ENCODE results near the gene CRYGA. TPM values are rescaled to one million over a fixed set of nuclear protein-coding genes. Genes with fewer than 3 reads are reported as not detected.

The CRYGA gene
- total and polyA plus RNA-seq, 7 experiments from 2014 or later = not detected

GRCh38 chr2:208183526-208183925 is 20.1 kb upstream of the CRYGA start:
- Histone ChIP-seq H3K4me1 (ENCODE audit: control insufficient read depth in 2 of 2, insufficient read depth in 2 of 2, low read length in 2 of 2) (no peaks in the 10 kb centered on the region), H3K36me3 (ENCODE audit: control insufficient read depth in 2 of 3, insufficient read depth in 3 of 3, low read length in 3 of 3) (no peaks in the 10 kb centered on the region), H3K9me3 (ENCODE audit: control insufficient read depth in 2 of 3, low read length in 3 of 3) (no peaks in the 10 kb centered on the region), H3K27ac (ENCODE audit: low read depth, low read length) (no peak overlapping the region), H3K27me3 (ENCODE audit: control insufficient read depth in 2 of 2, insufficient read depth in 2 of 2, low read length in 2 of 2) (no peaks in the 10 kb centered on the region), H3K4me3 (ENCODE audit: low read length) (no peak overlapping the region)
- H3K27me3 Mint-ChIP-seq = peaks cover 5 to 31% (median 17%) of the 10 kb centered on the region in 5 donors
- ChIA-PET CTCF (interaction anchor here (0.7 kb wide), 1 partner anchor 8 kb away, joined by 3 read pairs; no protein-coding TSS in a partner anchor), POLR2A (no interaction called here)
- H3K9me3 Mint-ChIP-seq = peaks cover 0 to 2% (median 0%) of the 10 kb centered on the region in 11 donors
- H3K27ac Mint-ChIP-seq = peak overlapping the region in 1 of 9 donors; percentile 57
- no peaks in the 10 kb centered on the region for H3K36me3 Mint-ChIP-seq
- peaks cover 0 to under 1% (median 0%) of the 10 kb centered on the region in 7 donors for H3K4me1 Mint-ChIP-seq
- no peak overlapping the region for H3K4me3 Mint-ChIP-seq
- ATAC-seq = no peak
- intact Hi-C loops (cut with micrococcal nuclease) = no loop called here
- DNase-seq = no peak

DNA sequence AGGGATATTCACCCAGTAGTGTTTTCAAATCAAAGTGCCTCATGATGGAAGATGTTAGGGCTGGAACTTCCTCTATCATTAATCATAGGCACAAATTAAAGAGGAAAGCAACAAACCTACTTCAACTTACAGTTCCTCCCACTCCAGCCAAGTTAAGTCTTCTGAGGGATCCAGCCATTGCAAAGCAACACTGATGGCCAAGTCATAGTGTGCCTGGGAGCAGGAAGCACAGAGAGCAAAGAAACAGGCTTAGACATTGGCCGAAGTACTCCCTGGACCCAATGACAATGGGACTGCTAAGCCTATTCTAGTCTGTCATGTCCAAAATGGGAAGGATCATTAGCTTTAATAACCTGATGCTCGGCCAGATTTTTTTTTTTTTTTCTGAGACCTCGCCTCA is 19.4 kb upstream of the CRYGA start:
- H3K27ac Mint-ChIP-seq = no peak overlapping the region
- H3K4me3 Mint-ChIP-seq = no peak overlapping the region
- no peaks in the 10 kb centered on the region for H3K4me1 ChIP-seq (ENCODE audit: control insufficient read depth in 2 of 2, insufficient read depth in 2 of 2, low read length in 2 of 2)
- ChIA-PET POLR2A (no interaction called here), CTCF (no interaction called here)
- H3K27me3 Mint-ChIP-seq = peaks cover 5 to 31% (median 17%) of the 10 kb centered on the region in 5 donors
- H3K27me3 ChIP-seq (ENCODE audit: control insufficient read depth in 2 of 2, insufficient read depth in 2 of 2, low read length in 2 of 2) = no peaks in the 10 kb centered on the region
- no peaks in the 10 kb centered on the region for H3K36me3 ChIP-seq (ENCODE audit: control insufficient read depth in 2 of 3, insufficient read depth in 3 of 3, low read length in 3 of 3)
- no peak overlapping the region for H3K4me3 ChIP-seq (ENCODE audit: low read length)
- no peak for ATAC-seq
- DNase-seq = no peak
- H3K36me3 Mint-ChIP-seq = no peaks in the 10 kb centered on the region
- no peaks in the 10 kb centered on the region for H3K9me3 ChIP-seq (ENCODE audit: control insufficient read depth in 2 of 3, low read length in 3 of 3)
- no peak overlapping the region for H3K27ac ChIP-seq (ENCODE audit: low read depth, low read length)
- intact Hi-C loops (cut with micrococcal nuclease) = no loop called here
- peaks cover 0 to 2% (median 0%) of the 10 kb centered on the region in 11 donors for H3K9me3 Mint-ChIP-seq
- H3K4me1 Mint-ChIP-seq = no peaks in the 10 kb centered on the region

- H3K4me3 Mint-ChIP-seq = no peak overlapping the region
- H3K4me1 Mint-ChIP-seq = peaks cover 0 to 6% (median 4%) of the 10 kb centered on the region in 7 donors
- Histone ChIP-seq H3K4me1 (ENCODE audit: control insufficient read depth in 2 of 2, insufficient read depth in 2 of 2, low read length in 2 of 2) (no peaks in the 10 kb centered on the region), H3K36me3 (ENCODE audit: control insufficient read depth in 2 of 3, insufficient read depth in 3 of 3, low read length in 3 of 3) (no peaks in the 10 kb centered on the region), H3K9me3 (ENCODE audit: control insufficient read depth in 2 of 3, low read length in 3 of 3) (no peaks in the 10 kb centered on the region), H3K4me3 (ENCODE audit: low read length) (no peak overlapping the region), H3K27me3 (ENCODE audit: control insufficient read depth in 2 of 2, insufficient read depth in 2 of 2, low read length in 2 of 2) (no peaks in the 10 kb centered on the region), H3K27ac (ENCODE audit: low read depth, low read length) (no peak overlapping the region)
- DNase-seq = no peak
- no peak for ATAC-seq
- POLR2A ChIA-PET = no interaction called here
- intact Hi-C loops (cut with micrococcal nuclease) = loop anchor here (5.0 to 10.0 kb wide), 2 partner anchors 88 to 176 kb away; partner anchors contain the start of gene PIKFYVE (in 1 of the 2)
- no peaks in the 10 kb centered on the region for H3K36me3 Mint-ChIP-seq
- no peak overlapping the region for H3K27ac Mint-ChIP-seq
- H3K27me3 Mint-ChIP-seq = peaks cover 7 to 21% (median 14%) of the 10 kb centered on the region in 5 donors
- CTCF ChIA-PET = no interaction called here
- peaks cover 0 to 2% (median 0%) of the 10 kb centered on the region in 11 donors for H3K9me3 Mint-ChIP-seq
Observed at GRCh38 chr2:208179028-208179609, 15.7 kb upstream of the CRYGA start.

DNA sequence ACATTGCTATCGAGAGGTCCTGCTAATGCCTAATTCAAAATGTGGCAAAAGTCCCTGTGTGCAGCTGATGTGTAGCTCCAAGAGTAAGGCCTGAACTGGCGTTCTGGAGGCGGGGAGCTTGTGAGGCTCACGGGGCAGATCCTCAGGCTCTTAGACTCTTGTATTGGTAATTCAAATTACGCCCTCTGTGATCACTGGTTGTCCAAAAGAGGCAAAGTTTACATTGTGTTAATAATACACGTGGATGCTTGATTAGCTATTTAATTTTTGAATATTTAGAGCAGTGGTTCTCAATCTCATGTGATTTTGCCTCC is 12.4 kb upstream of the CRYGA start:
- CTCF ChIA-PET = interaction anchor here (0.5 to 1.9 kb wide), 8 partner anchors 8 to 1775 kb away, joined by 3 to 6 read pairs (median 3); no protein-coding TSS in a partner anchor
- Histone ChIP-seq H3K9me3 (ENCODE audit: control insufficient read depth in 2 of 3, low read length in 3 of 3) (no peaks in the 10 kb centered on the region), H3K27ac (ENCODE audit: low read depth, low read length) (no peak overlapping the region), H3K36me3 (ENCODE audit: control insufficient read depth in 2 of 3, insufficient read depth in 3 of 3, low read length in 3 of 3) (no peaks in the 10 kb centered on the region), H3K27me3 (ENCODE audit: control insufficient read depth in 2 of 2, insufficient read depth in 2 of 2, low read length in 2 of 2) (no peaks in the 10 kb centered on the region), H3K4me1 (ENCODE audit: control insufficient read depth in 2 of 2, insufficient read depth in 2 of 2, low read length in 2 of 2) (no peaks in the 10 kb centered on the region), H3K4me3 (ENCODE audit: low read length) (no peak overlapping the region)
- intact Hi-C loops (cut with micrococcal nuclease) = loop anchor here (1.0 to 10.0 kb wide), 5 partner anchors 79 to 1785 kb away; partner anchors contain the start of gene PIKFYVE (in 2 of the 2)
- DNase-seq (no peak), ATAC-seq (no peak)
- no peak overlapping the region for H3K27ac Mint-ChIP-seq
- peaks cover 0 to 2% (median 0%) of the 10 kb centered on the region in 11 donors for H3K9me3 Mint-ChIP-seq
- POLR2A ChIA-PET = interaction anchor here (0.6 kb wide), 1 partner anchor 79 kb away, joined by 3 read pairs; no protein-coding TSS in a partner anchor
- H3K36me3 Mint-ChIP-seq = no peaks in the 10 kb centered on the region
- H3K27me3 Mint-ChIP-seq = peaks cover 2 to 20% (median 10%) of the 10 kb centered on the region in 5 donors
- H3K4me1 Mint-ChIP-seq = peaks cover 0 to 6% (median 4%) of the 10 kb centered on the region in 7 donors
- H3K4me3 Mint-ChIP-seq = peak overlapping the region in 1 of 10 donors; percentile 12

DNA sequence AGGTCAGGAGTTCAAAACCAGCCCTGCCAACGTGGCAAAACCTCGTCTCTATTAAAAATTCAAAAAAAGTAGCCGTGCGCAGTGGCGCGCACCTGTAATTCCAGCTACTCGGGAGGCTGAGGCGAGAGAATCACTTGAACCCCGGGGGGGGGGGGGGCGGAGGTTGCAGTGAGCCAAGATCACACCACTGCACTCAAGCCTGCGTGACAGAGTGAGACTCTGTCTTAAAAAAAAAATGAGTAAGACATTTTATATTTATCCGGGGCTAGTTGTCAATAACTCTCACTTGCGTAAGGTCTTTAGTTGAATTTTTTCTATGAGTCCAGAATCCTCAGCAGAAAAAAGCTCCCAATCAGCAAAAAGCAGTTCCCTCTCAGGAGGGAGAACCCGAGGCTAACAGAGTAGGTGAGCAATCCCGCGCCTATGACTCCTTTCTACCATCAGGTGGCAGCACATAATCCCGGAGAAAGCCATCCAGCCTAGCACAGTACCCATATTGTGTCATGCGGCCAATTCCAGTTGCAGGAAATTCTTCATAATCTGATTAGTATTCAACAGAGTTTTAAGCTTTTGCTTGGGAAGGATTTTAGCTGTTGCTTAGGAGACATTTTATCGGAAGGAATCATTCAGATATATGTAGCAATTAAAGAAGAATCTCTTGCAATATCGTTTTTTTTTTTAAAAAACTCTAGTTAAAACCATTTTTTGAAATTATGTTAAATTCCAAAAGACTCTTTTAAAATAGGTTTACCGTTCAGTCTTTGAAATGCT is 11.9 kb upstream of the CRYGA start:
- Mint-ChIP-seq H3K9me3 (peaks cover 0 to 2% (median 0%) of the 10 kb centered on the region in 11 donors), H3K36me3 (no peaks in the 10 kb centered on the region), H3K4me1 (peaks cover 0 to 6% (median 4%) of the 10 kb centered on the region in 7 donors), H3K27me3 (peaks cover 2 to 20% (median 11%) of the 10 kb centered on the region in 5 donors), H3K27ac (no peak overlapping the region), H3K4me3 (no peak overlapping the region)
- Histone ChIP-seq H3K36me3 (ENCODE audit: control insufficient read depth in 2 of 3, insufficient read depth in 3 of 3, low read length in 3 of 3) (no peaks in the 10 kb centered on the region), H3K4me1 (ENCODE audit: control insufficient read depth in 2 of 2, insufficient read depth in 2 of 2, low read length in 2 of 2) (no peaks in the 10 kb centered on the region), H3K27me3 (ENCODE audit: control insufficient read depth in 2 of 2, insufficient read depth in 2 of 2, low read length in 2 of 2) (no peaks in the 10 kb centered on the region), H3K4me3 (ENCODE audit: low read length) (no peak overlapping the region), H3K27ac (ENCODE audit: low read depth, low read length) (no peak overlapping the region), H3K9me3 (ENCODE audit: control insufficient read depth in 2 of 3, low read length in 3 of 3) (no peaks in the 10 kb centered on the region)
- ATAC-seq = peak; percentile 93
- CTCF ChIA-PET = interaction anchor here (0.5 to 1.9 kb wide), 8 partner anchors 9 to 1775 kb away, joined by 3 to 6 read pairs (median 3); no protein-coding TSS in a partner anchor
- DNase-seq = peak; percentile 7 to 59 (median 45)
- intact Hi-C loops (cut with micrococcal nuclease) = loop anchor here (1.0 to 10.0 kb wide), 5 partner anchors 79 to 1786 kb away; partner anchors contain the start of gene PIKFYVE (in 2 of the 2)
- POLR2A ChIA-PET = interaction anchor here (0.6 kb wide), 2 partner anchors 79 to 1922 kb away, joined by 3 read pairs; no protein-coding TSS in a partner anchor

GRCh38 chr2:208174144-208174543 is 10.8 kb upstream of the CRYGA start:
- ChIA-PET CTCF (no interaction called here), POLR2A (interaction anchor here (0.6 kb wide), 1 partner anchor 1924 kb away, joined by 3 read pairs; no protein-coding TSS in a partner anchor)
- Histone ChIP-seq H3K27me3 (ENCODE audit: control insufficient read depth in 2 of 2, insufficient read depth in 2 of 2, low read length in 2 of 2) (no peaks in the 10 kb centered on the region), H3K4me3 (ENCODE audit: low read length) (no peak overlapping the region), H3K27ac (ENCODE audit: low read depth, low read length) (no peak overlapping the region), H3K9me3 (ENCODE audit: control insufficient read depth in 2 of 3, low read length in 3 of 3) (no peaks in the 10 kb centered on the region), H3K4me1 (ENCODE audit: control insufficient read depth in 2 of 2, insufficient read depth in 2 of 2, low read length in 2 of 2) (no peaks in the 10 kb centered on the region), H3K36me3 (ENCODE audit: control insufficient read depth in 2 of 3, insufficient read depth in 3 of 3, low read length in 3 of 3) (no peaks in the 10 kb centered on the region)
- DNase-seq (no peak), ATAC-seq (no peak)
- no peak overlapping the region for H3K27ac Mint-ChIP-seq
- no peaks in the 10 kb centered on the region for H3K36me3 Mint-ChIP-seq
- no peaks in the 10 kb centered on the region for H3K9me3 Mint-ChIP-seq
- no peak overlapping the region for H3K4me3 Mint-ChIP-seq
- intact Hi-C loops (cut with micrococcal nuclease) = loop anchor here in 1 of 2 donors (2.0 to 10.0 kb wide), 2 partner anchors 181 to 1787 kb away; no protein-coding TSS in a partner anchor
- H3K27me3 Mint-ChIP-seq = peaks cover 5 to 21% (median 17%) of the 10 kb centered on the region in 5 donors
- H3K4me1 Mint-ChIP-seq = peaks cover 0 to 6% (median 4%) of the 10 kb centered on the region in 7 donors
